Measurements from ENCODE around the gene SEMA4C.

Gene SEMA4C

DNA sequence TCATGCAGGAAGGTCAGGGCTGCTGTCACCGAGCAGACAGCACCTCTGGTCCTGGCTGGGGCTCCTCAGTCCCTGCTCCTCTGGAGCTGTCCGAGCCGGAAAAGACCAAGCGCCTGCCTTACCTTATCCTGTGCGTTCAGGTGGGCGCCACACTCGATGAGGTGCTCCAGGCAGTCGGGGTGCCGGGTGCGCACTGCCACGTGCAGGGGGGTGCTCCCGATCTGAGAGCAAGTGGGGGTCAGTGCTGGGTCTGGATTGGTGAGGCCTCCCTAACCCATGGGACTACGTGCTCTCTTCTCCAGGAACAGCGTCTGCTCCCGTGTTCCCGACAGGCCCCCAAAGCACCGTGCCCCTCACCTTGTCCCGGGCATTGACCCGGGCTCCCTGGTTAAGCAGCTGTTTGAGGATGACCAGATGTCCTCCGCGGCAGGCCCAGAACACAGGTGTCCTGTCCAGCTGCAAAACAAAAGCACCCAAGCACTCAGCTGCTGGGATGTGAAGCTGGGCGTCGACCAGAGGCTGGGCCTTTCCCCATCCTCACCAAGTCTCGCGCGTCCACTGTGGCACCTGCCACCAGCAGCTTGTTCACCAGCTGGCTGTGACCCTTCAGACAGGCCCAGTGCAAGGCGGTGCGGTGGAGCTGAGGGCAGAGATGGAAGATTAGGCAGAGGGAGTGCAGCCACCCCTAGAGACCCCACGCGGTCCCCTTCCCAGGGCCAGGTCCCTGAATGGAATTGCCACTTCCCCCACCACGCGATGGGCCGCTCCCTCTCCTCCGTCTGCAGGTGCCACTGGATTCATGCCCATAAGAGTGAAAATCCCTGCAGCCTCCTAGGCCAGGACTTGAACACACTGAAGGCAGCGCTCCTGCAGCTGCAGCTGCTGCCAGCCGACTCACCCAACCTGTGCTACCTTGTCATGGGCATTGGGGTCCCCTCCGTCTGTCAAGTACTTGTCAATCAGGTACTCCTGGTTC lies 29.7 kb downstream of the SEMA4C start:
- TF ChIP-seq, protein P1, sequence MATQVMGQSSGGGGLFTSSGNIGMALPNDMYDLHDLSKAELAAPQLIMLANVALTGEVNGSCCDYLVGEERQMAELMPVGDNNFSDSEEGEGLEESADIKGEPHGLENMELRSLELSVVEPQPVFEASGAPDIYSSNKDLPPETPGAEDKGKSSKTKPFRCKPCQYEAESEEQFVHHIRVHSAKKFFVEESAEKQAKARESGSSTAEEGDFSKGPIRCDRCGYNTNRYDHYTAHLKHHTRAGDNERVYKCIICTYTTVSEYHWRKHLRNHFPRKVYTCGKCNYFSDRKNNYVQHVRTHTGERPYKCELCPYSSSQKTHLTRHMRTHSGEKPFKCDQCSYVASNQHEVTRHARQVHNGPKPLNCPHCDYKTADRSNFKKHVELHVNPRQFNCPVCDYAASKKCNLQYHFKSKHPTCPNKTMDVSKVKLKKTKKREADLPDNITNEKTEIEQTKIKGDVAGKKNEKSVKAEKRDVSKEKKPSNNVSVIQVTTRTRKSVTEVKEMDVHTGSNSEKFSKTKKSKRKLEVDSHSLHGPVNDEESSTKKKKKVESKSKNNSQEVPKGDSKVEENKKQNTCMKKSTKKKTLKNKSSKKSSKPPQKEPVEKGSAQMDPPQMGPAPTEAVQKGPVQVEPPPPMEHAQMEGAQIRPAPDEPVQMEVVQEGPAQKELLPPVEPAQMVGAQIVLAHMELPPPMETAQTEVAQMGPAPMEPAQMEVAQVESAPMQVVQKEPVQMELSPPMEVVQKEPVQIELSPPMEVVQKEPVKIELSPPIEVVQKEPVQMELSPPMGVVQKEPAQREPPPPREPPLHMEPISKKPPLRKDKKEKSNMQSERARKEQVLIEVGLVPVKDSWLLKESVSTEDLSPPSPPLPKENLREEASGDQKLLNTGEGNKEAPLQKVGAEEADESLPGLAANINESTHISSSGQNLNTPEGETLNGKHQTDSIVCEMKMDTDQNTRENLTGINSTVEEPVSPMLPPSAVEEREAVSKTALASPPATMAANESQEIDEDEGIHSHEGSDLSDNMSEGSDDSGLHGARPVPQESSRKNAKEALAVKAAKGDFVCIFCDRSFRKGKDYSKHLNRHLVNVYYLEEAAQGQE (IDR thresholded peaks at IDR 0.05; ENCODE audit: insufficient read depth in 1 of 2, low read depth in 2 of 2, low read length in 2 of 2), result no peak
- TF ChIP-seq TAF1 (IDR thresholded peaks at IDR 0.05; ENCODE audit: borderline replicate concordance, insufficient read depth, low read length) (no peak), SIN3A (IDR thresholded peaks at IDR 0.05; ENCODE audit: borderline replicate concordance, insufficient read depth, low read length) (no peak), FOXP2 (optimal IDR thresholded peaks at IDR 0.05; ENCODE audit: borderline replicate concordance, extremely low read depth, extremely low read length, insufficient read depth) (no peak), POLR2AphosphoS5 (IDR thresholded peaks at IDR 0.05; ENCODE audit: low read depth, low read length) (no peak)

- TF ChIP-seq, protein P1 (IDR thresholded peaks at IDR 0.05; ENCODE audit: insufficient read depth in 1 of 2, low read depth in 2 of 2, low read length in 2 of 2), result no peak
- TF ChIP-seq SIN3A (IDR thresholded peaks at IDR 0.05; ENCODE audit: borderline replicate concordance, insufficient read depth, low read length) (no peak), TAF1 (IDR thresholded peaks at IDR 0.05; ENCODE audit: borderline replicate concordance, insufficient read depth, low read length) (no peak)
These were observed 30.5 kb downstream of the SEMA4C start for GRCh38 chr2:96839293-96839874.

- TF ChIP-seq SIN3A (IDR thresholded peaks at IDR 0.05; ENCODE audit: borderline replicate concordance, insufficient read depth, low read length) (no peak), FOXP2 (optimal IDR thresholded peaks at IDR 0.05; ENCODE audit: borderline replicate concordance, extremely low read depth, extremely low read length, insufficient read depth) (no peak), POLR2AphosphoS5 (IDR thresholded peaks at IDR 0.05; ENCODE audit: low read depth, low read length) (no peak), TAF1 (IDR thresholded peaks at IDR 0.05; ENCODE audit: borderline replicate concordance, insufficient read depth, low read length) (no peak)
- TF ChIP-seq, protein P1 (IDR thresholded peaks at IDR 0.05; ENCODE audit: insufficient read depth in 1 of 2, low read depth in 2 of 2, low read length in 2 of 2), result no peak
These were observed 31.3 kb downstream of the SEMA4C start for GRCh38 chr2:96838345-96839292.

DNA sequence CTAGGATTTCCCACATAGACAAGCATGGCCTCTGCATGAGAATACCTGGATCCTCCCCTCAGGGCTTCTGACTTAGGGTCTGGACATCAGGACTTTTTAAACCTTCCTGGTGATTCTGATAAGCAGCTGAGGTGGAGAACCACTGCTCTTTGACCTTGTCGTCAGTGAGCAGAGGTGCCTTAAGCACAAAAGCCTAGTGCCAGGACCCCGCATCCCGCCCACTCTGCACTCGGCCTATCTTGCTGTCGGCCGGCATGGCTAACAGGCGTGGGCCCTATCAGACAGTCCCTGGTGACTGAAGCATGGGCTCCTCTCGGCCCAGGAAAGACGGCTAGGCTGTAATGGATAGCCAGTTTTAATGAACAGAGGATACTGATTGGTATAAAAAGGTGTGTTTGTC lies 32.3 kb downstream of the SEMA4C start:
- TF ChIP-seq FOXP2 (optimal IDR thresholded peaks at IDR 0.05; ENCODE audit: borderline replicate concordance, extremely low read depth, extremely low read length, insufficient read depth) (no peak), TAF1 (IDR thresholded peaks at IDR 0.05; ENCODE audit: borderline replicate concordance, insufficient read depth, low read length) (no peak), POLR2AphosphoS5 (IDR thresholded peaks at IDR 0.05; ENCODE audit: low read depth, low read length) (no peak), SIN3A (IDR thresholded peaks at IDR 0.05; ENCODE audit: borderline replicate concordance, insufficient read depth, low read length) (no peak)
- TF ChIP-seq, protein P1 (IDR thresholded peaks at IDR 0.05; ENCODE audit: insufficient read depth in 1 of 2, low read depth in 2 of 2, low read length in 2 of 2), result no peak

All from PFSK-1 (cell line).